HEK293 (cell line): ENCODE measurements around the gene KPTN.

Experiments used
- GFI1B ChIP-seq: fragments of 450-650 bp; formaldehyde crosslinking; IDR thresholded peaks from 2 replicates; pipeline ENCODE4 v1.5.1; 2016; ENCODE audit warnings: missing biosample characterization, missing genetic modification characterization
- HOXD13 ChIP-seq: sonication (generic); formaldehyde crosslinking; IDR thresholded peaks from 2 replicates; pipeline ENCODE4 v1.8.0; 2022; ENCODE audit warnings: missing genetic modification reagents, borderline replicate concordance
- IKZF3 ChIP-seq: fragments of 450-650 bp; IDR thresholded peaks from 2 replicates; pipeline ENCODE4 v1.5.0; 2018; ENCODE audit warnings: missing biosample characterization, mild to moderate bottlenecking, missing genetic modification characterization, moderate library complexity
- KLF8 ChIP-seq: fragments of 450-650 bp; formaldehyde crosslinking; IDR thresholded peaks from 2 replicates; pipeline ENCODE4 v1.5.1; 2016; ENCODE audit warnings: missing biosample characterization, missing genetic modification characterization
- PRDM1 ChIP-seq: fragments of 450-650 bp; formaldehyde crosslinking; IDR thresholded peaks from 2 replicates; pipeline ENCODE4; 2016; ENCODE audit warnings: missing biosample characterization, missing genetic modification characterization
- PRDM10 ChIP-seq: fragments of 450-650 bp; formaldehyde crosslinking; IDR thresholded peaks from 2 replicates; pipeline ENCODE4 v1.5.1; 2016; ENCODE audit warnings: missing biosample characterization, missing genetic modification characterization
- RBAK ChIP-seq: fragments of 450-650 bp; formaldehyde crosslinking; IDR thresholded peaks from 2 replicates; pipeline ENCODE4 v1.5.1; 2016; ENCODE audit warnings: missing biosample characterization, missing genetic modification characterization
- SP3 ChIP-seq: fragments of 450-650 bp; formaldehyde crosslinking; IDR thresholded peaks from 2 replicates; pipeline ENCODE4 v1.5.1; 2016; ENCODE audit warnings: missing biosample characterization, missing genetic modification characterization
- ZBTB26 ChIP-seq: fragments of 450-650 bp; formaldehyde crosslinking; optimal IDR thresholded peaks from 2 replicates; pipeline ENCODE3; 2016; ENCODE audit warnings: missing biosample characterization, mild to moderate bottlenecking, missing genetic modification characterization
- ZFP3 ChIP-seq: fragments of 450-650 bp; formaldehyde crosslinking; IDR thresholded peaks from 2 replicates; pipeline ENCODE4 v1.5.1; 2016; ENCODE audit warnings: low read depth, missing biosample characterization, missing genetic modification characterization
- ZNF140 ChIP-seq: fragments of 450-650 bp; formaldehyde crosslinking; IDR thresholded peaks from 2 replicates; pipeline ENCODE4 v1.5.1; 2016; ENCODE audit warnings: missing biosample characterization, missing genetic modification characterization
- ZNF157 ChIP-seq: fragments of 450-650 bp; formaldehyde crosslinking; IDR thresholded peaks from 2 replicates; pipeline ENCODE4 v1.5.1; 2016; ENCODE audit warnings: missing biosample characterization, missing genetic modification characterization
- ZNF18 ChIP-seq: fragments of 450-650 bp; formaldehyde crosslinking; IDR thresholded peaks from 2 replicates; pipeline ENCODE4 v1.5.1; 2016; ENCODE audit warnings: missing biosample characterization, missing genetic modification characterization
- ZNF324 ChIP-seq: fragments of 450-650 bp; formaldehyde crosslinking; IDR thresholded peaks from 2 replicates; pipeline ENCODE4 v1.5.1; 2016; ENCODE audit warnings: missing biosample characterization, missing genetic modification characterization
- ZNF48 ChIP-seq: fragments of 450-650 bp; formaldehyde crosslinking; IDR thresholded peaks from 2 replicates; pipeline ENCODE4 v1.5.1; 2016; ENCODE audit warnings: missing biosample characterization, missing genetic modification characterization
- ZNF555 ChIP-seq: fragments of 450-650 bp; formaldehyde crosslinking; conservative IDR thresholded peaks from 2 replicates; pipeline ENCODE4 v1.5.1; 2017; ENCODE audit warnings: missing biosample characterization, mild to moderate bottlenecking, missing genetic modification characterization, inconsistent platforms
- ZNF596 ChIP-seq: fragments of 450-650 bp; IDR thresholded peaks from 2 replicates; pipeline ENCODE4 v1.5.0; 2018; ENCODE audit warnings: missing biosample characterization, mild to moderate bottlenecking, missing genetic modification characterization, moderate library complexity
- ZNF600 ChIP-seq: fragments of 450-650 bp; formaldehyde crosslinking; IDR thresholded peaks from 2 replicates; pipeline ENCODE4 v1.5.1; 2016; ENCODE audit warnings: missing biosample characterization, missing genetic modification characterization
- ZNF610 ChIP-seq: fragments of 450-650 bp; formaldehyde crosslinking; IDR thresholded peaks from 2 replicates; pipeline ENCODE4 v1.5.1; 2016; ENCODE audit warnings: missing biosample characterization, missing genetic modification characterization, borderline replicate concordance
- ZNF621 ChIP-seq: fragments of 450-650 bp; formaldehyde crosslinking; IDR thresholded peaks from 2 replicates; pipeline ENCODE4 v1.5.1; 2017; ENCODE audit warnings: missing biosample characterization, missing genetic modification characterization
- ZNF623 ChIP-seq: fragments of 450-650 bp; formaldehyde crosslinking; IDR thresholded peaks from 2 replicates; pipeline ENCODE4 v1.5.1; 2016; ENCODE audit warnings: missing biosample characterization, missing genetic modification characterization
- ZNF677 ChIP-seq: fragments of 450-650 bp; IDR thresholded peaks from 2 replicates; pipeline ENCODE4 v1.5.0; 2018; ENCODE audit warnings: missing biosample characterization, mild to moderate bottlenecking, missing genetic modification characterization, moderate library complexity
- ZNF707 ChIP-seq: fragments of 450-650 bp; formaldehyde crosslinking; IDR thresholded peaks from 2 replicates; pipeline ENCODE4 v1.5.1; 2016; ENCODE audit warnings: missing biosample characterization, missing genetic modification characterization
- ZNF785 ChIP-seq: fragments of 450-650 bp; formaldehyde crosslinking; IDR thresholded peaks from 2 replicates; pipeline ENCODE4 v1.5.1; 2016; ENCODE audit warnings: missing biosample characterization, missing genetic modification characterization
- TF ChIP-seq, protein P1 (sequence below): fragments of 450-650 bp; formaldehyde crosslinking; IDR thresholded peaks from 2 replicates; pipeline ENCODE4 v1.5.1; 2016; ENCODE audit warnings: missing biosample characterization, missing genetic modification characterization
- TF ChIP-seq, protein P2 (sequence below): fragments of 450-650 bp; formaldehyde crosslinking; IDR thresholded peaks from 2 replicates; pipeline ENCODE4 v1.5.1; 2016; ENCODE audit warnings: missing biosample characterization, missing genetic modification characterization
- TF ChIP-seq, protein P3 (sequence below): fragments of 450-650 bp; formaldehyde crosslinking; IDR thresholded peaks from 2 replicates; pipeline ENCODE4 v1.5.1; 2016; ENCODE audit warnings: missing biosample characterization, missing genetic modification characterization

The KPTN gene

DNA sequence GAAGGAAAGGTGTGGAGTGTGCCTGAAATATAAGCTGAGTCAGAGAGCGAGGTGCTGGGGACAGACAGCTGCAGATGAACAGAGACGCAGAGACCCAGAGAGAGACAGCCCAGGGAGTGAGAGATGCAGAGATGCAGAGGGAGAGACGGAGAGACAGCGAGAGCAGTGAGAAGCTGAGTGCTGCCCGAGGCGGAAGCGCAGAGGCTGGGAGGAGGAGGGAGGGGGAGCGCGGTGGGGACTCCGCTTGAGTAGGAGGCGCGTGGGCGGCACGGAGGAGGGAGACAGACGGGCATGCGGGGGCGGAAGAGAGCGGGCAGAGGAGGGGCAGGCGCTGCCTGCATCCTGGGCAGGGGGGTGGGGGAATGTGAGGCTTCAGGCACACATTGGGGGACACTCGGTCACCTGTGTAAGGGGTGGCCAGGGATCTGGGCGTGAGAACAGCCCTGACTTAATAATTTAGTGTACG lies 38.0 kb downstream of the KPTN start (continued):
- TF ChIP-seq PRDM10 (tag by site-specific recombination) (no peak), ZNF707 (no peak), ZNF140 (tag by site-specific recombination) (no peak), ZNF600 (no peak), ZFP3 (tag by site-specific recombination) (no peak), ZNF157 (tag by site-specific recombination) (no peak), ZNF621 (no peak), ZNF555 (no peak), RBAK (tag by site-specific recombination) (no peak), ZNF623 (no peak), ZNF610 (tag by site-specific recombination) (no peak), PRDM1 (tag by site-specific recombination) (no peak), SP3 (tag by site-specific recombination) (peak; percentile 80), ZNF18 (tag by site-specific recombination) (no peak), ZNF324 (tag by site-specific recombination) (no peak), KLF8 (tag by site-specific recombination) (peak; percentile 50; the same call in 1 of the 2 replicates), HOXD13 (CRISPR knock-in tag) (no peak), ZNF785 (tag by site-specific recombination) (no peak), IKZF3 (tag by site-specific recombination) (no peak), ZNF677 (no peak), ZNF596 (tag by site-specific recombination) (no peak), ZNF48 (tag by site-specific recombination) (no peak), ZBTB26 (tag by site-specific recombination) (peak; percentile 54), GFI1B (tag by site-specific recombination) (no peak)
- TF ChIP-seq, protein P1, sequence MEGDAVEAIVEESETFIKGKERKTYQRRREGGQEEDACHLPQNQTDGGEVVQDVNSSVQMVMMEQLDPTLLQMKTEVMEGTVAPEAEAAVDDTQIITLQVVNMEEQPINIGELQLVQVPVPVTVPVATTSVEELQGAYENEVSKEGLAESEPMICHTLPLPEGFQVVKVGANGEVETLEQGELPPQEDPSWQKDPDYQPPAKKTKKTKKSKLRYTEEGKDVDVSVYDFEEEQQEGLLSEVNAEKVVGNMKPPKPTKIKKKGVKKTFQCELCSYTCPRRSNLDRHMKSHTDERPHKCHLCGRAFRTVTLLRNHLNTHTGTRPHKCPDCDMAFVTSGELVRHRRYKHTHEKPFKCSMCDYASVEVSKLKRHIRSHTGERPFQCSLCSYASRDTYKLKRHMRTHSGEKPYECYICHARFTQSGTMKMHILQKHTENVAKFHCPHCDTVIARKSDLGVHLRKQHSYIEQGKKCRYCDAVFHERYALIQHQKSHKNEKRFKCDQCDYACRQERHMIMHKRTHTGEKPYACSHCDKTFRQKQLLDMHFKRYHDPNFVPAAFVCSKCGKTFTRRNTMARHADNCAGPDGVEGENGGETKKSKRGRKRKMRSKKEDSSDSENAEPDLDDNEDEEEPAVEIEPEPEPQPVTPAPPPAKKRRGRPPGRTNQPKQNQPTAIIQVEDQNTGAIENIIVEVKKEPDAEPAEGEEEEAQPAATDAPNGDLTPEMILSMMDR (tag by site-specific recombination), result no peak
- TF ChIP-seq, protein P2, sequence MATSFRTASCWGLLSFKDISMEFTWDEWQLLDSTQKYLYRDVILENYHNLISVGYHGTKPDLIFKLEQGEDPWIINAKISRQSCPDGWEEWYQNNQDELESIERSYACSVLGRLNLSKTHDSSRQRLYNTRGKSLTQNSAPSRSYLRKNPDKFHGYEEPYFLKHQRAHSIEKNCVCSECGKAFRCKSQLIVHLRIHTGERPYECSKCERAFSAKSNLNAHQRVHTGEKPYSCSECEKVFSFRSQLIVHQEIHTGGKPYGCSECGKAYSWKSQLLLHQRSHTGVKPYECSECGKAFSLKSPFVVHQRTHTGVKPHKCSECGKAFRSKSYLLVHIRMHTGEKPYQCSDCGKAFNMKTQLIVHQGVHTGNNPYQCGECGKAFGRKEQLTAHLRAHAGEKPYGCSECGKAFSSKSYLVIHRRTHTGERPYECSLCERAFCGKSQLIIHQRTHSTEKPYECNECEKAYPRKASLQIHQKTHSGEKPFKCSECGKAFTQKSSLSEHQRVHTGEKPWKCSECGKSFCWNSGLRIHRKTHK (tag by site-specific recombination), result no peak
- TF ChIP-seq, protein P3, sequence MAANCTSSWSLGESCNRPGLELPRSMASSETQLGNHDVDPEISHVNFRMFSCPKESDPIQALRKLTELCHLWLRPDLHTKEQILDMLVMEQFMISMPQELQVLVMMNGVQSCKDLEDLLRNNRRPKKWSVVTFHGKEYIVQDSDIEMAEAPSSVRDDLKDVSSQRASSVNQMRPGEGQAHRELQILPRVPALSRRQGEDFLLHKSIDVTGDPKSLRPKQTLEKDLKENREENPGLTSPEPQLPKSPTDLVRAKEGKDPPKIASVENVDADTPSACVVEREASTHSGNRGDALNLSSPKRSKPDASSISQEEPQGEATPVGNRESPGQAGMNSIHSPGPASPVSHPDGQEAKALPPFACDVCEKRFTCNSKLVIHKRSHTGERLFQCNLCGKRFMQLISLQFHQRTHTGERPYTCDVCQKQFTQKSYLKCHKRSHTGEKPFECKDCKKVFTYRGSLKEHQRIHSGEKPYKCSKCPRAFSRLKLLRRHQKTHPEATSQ (tag by site-specific recombination), result no peak
